ENCODE measurements around the gene TK1.

DNA sequence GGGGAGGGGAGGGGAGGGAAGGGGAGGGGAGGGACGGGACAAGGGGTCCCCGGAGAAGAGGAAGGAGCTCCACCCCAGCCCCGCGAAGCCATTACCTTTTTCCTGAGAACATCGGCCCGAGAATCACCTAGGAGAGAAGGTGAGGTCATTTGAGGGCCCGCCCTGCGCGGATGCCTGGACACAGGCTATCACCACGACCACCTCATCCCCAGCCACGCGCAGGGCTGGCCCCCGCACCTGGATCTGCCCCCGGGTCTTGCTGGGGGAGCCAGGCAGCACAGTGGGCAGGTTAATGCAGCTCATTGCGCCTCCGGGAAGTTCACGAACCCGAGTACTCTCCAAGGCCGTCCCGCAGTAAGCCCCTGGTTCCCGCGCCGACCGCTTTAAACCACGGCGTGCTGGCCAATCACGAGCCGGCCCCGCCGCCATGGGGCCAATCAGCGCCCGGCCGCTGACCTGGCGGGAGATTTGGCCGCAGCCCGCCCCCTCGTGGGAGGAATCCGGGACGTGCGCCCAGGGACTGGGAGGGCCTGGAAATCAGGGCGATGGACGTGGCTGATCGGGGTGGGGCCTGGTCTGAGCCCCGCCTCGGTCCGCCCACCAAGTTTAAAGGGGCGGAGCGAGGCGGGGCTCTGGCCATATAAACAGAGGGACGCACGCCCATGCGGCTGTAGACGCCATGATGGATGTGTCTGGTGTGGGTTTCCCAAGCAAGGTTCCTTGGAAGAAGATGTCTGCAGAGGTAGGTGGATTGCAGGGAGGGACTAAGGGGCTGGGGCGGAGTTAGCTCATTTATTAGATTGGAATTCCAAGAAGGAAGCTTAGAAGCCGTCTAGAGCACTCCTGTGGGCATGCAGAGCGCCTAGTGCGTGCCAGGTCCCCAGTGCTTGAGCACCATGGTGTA lies at the start of gene TK1, which contains the start of gene AFMID:
- TF ChIP-seq, protein P1, sequence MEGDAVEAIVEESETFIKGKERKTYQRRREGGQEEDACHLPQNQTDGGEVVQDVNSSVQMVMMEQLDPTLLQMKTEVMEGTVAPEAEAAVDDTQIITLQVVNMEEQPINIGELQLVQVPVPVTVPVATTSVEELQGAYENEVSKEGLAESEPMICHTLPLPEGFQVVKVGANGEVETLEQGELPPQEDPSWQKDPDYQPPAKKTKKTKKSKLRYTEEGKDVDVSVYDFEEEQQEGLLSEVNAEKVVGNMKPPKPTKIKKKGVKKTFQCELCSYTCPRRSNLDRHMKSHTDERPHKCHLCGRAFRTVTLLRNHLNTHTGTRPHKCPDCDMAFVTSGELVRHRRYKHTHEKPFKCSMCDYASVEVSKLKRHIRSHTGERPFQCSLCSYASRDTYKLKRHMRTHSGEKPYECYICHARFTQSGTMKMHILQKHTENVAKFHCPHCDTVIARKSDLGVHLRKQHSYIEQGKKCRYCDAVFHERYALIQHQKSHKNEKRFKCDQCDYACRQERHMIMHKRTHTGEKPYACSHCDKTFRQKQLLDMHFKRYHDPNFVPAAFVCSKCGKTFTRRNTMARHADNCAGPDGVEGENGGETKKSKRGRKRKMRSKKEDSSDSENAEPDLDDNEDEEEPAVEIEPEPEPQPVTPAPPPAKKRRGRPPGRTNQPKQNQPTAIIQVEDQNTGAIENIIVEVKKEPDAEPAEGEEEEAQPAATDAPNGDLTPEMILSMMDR (IDR thresholded peaks at IDR 0.05): peak; percentile 74 to 99 (median 91)
- TF ChIP-seq POLR2A (IDR thresholded peaks at IDR 0.05): peak; percentile 80 to 94 (median 94)

All from body of pancreas (tissue), 4 donors.